Duodenal mucosa (tissue), 2 donors: ENCODE measurements around the gene SLC48A1.

Experiments
- H3K27ac ChIP-seq: one replicate; pipeline ENCODE4 v1.7.0; 2013; ENCODE audit warnings: low read depth, low read length
- H3K27me3 ChIP-seq, 2 donors: one replicate each; pipeline ENCODE4 v1.7.0; 2013; ENCODE audit warnings: low read length in 2 of 2, control low read depth in 1 of 2; ENCODE audit not compliant: insufficient read depth in 2 of 2, control insufficient read depth in 1 of 2
- H3K36me3 ChIP-seq, 2 donors: one replicate each; pipeline ENCODE4 v1.7.0; 2013; ENCODE audit warnings: low read length in 2 of 2, control low read depth in 1 of 2; ENCODE audit not compliant: insufficient read depth in 2 of 2, control insufficient read depth in 1 of 2
- H3K4me1 ChIP-seq, 2 donors: one replicate each; pipeline ENCODE4 v1.7.0; 2013; ENCODE audit warnings: low read length in 2 of 2, control low read depth in 1 of 2; ENCODE audit not compliant: insufficient read depth in 2 of 2, control insufficient read depth in 1 of 2
- H3K4me3 ChIP-seq, 2 donors: one replicate each; pipeline ENCODE4 v1.7.0; 2013; ENCODE audit warnings: low read length in 2 of 2, low read depth in 1 of 2
- H3K9ac ChIP-seq, 2 donors: one replicate each; pipeline ENCODE4 v1.7.0; 2013; ENCODE audit warnings: low read length in 2 of 2, low read depth in 1 of 2
- H3K9me3 ChIP-seq, 2 donors: one replicate each; pipeline ENCODE4 v1.7.0; 2013; ENCODE audit warnings: low read length in 2 of 2, control low read depth in 1 of 2; ENCODE audit not compliant: control insufficient read depth in 1 of 2

SLC48A1 gene

GRCh38 chr12:47744005-47744651 lies 28.9 kb upstream of the SLC48A1 start:
- H3K4me3 ChIP-seq = peak overlapping the region in 1 of 2 donors; percentile 9
- no peaks in the 10 kb centered on the region for H3K9me3 ChIP-seq
- H3K27me3 ChIP-seq = no peaks in the 10 kb centered on the region
- H3K9ac ChIP-seq = no peak overlapping the region
- H3K27ac ChIP-seq = no peak overlapping the region
- peaks cover 22 to 32% of the 10 kb centered on the region in 2 donors for H3K4me1 ChIP-seq
- H3K36me3 ChIP-seq = no peaks in the 10 kb centered on the region

- H3K9me3 ChIP-seq = no peaks in the 10 kb centered on the region
- H3K9ac ChIP-seq = no peak overlapping the region
- no peak overlapping the region for H3K27ac ChIP-seq
- H3K27me3 ChIP-seq = no peaks in the 10 kb centered on the region
- no peaks in the 10 kb centered on the region for H3K36me3 ChIP-seq
- H3K4me3 ChIP-seq = no peak overlapping the region
- peaks cover 27 to 29% of the 10 kb centered on the region in 2 donors for H3K4me1 ChIP-seq
Measured at GRCh38 chr12:47744778-47745436, 28.1 kb upstream of the SLC48A1 start.

- H3K4me3 ChIP-seq = no peak overlapping the region
- H3K4me1 ChIP-seq = peaks cover 24 to 28% of the 10 kb centered on the region in 2 donors
- H3K9ac ChIP-seq = no peak overlapping the region
- no peaks in the 10 kb centered on the region for H3K27me3 ChIP-seq
- H3K36me3 ChIP-seq = no peaks in the 10 kb centered on the region
- H3K9me3 ChIP-seq = no peaks in the 10 kb centered on the region
- H3K27ac ChIP-seq = no peak overlapping the region
Measured at GRCh38 chr12:47745485-47746041, 27.5 kb upstream of the SLC48A1 start.

GRCh38 chr12:47746073-47746472 lies 27.0 kb upstream of the SLC48A1 start:
- H3K4me1 ChIP-seq = peaks cover 19 to 25% of the 10 kb centered on the region in 2 donors
- no peak overlapping the region for H3K4me3 ChIP-seq
- H3K9me3 ChIP-seq = no peaks in the 10 kb centered on the region
- H3K36me3 ChIP-seq = no peaks in the 10 kb centered on the region
- H3K27ac ChIP-seq = no peak overlapping the region
- H3K27me3 ChIP-seq = no peaks in the 10 kb centered on the region
- no peak overlapping the region for H3K9ac ChIP-seq

GRCh38 chr12:47746523-47746922 lies 26.5 kb upstream of the SLC48A1 start:
- Histone ChIP-seq H3K9me3 (no peaks in the 10 kb centered on the region), H3K36me3 (no peaks in the 10 kb centered on the region), H3K27ac (no peak overlapping the region)

GRCh38 chr12:47747126-47747525 lies 25.9 kb upstream of the SLC48A1 start:
- no peak overlapping the region for H3K9ac ChIP-seq
- H3K4me3 ChIP-seq = no peak overlapping the region
- no peak overlapping the region for H3K27ac ChIP-seq
- peaks cover 12 to 18% of the 10 kb centered on the region in 2 donors for H3K4me1 ChIP-seq
- no peaks in the 10 kb centered on the region for H3K27me3 ChIP-seq
- no peaks in the 10 kb centered on the region for H3K36me3 ChIP-seq
- no peaks in the 10 kb centered on the region for H3K9me3 ChIP-seq

More at GRCh38 chr12:47746523-47746922, 26.5 kb upstream of the SLC48A1 start:
- Histone ChIP-seq H3K27me3 (no peaks in the 10 kb centered on the region), H3K9ac (no peak overlapping the region), H3K4me3 (no peak overlapping the region), H3K4me1 (peaks cover 15 to 20% of the 10 kb centered on the region in 2 donors)

- Histone ChIP-seq H3K4me1 (peaks cover 12 to 18% of the 10 kb centered on the region in 2 donors), H3K27ac (no peak overlapping the region), H3K9ac (no peak overlapping the region), H3K9me3 (no peaks in the 10 kb centered on the region), H3K36me3 (no peaks in the 10 kb centered on the region), H3K4me3 (no peak overlapping the region), H3K27me3 (no peaks in the 10 kb centered on the region)
Measured at GRCh38 chr12:47747596-47748506, 25.2 kb upstream of the SLC48A1 start.

- Histone ChIP-seq H3K27ac (no peak overlapping the region), H3K4me3 (no peak overlapping the region), H3K9ac (no peak overlapping the region), H3K27me3 (no peaks in the 10 kb centered on the region), H3K36me3 (no peaks in the 10 kb centered on the region), H3K4me1 (peaks cover 15 to 24% of the 10 kb centered on the region in 2 donors), H3K9me3 (no peaks in the 10 kb centered on the region)
Measured at GRCh38 chr12:47748507-47748828, 24.6 kb upstream of the SLC48A1 start.

- Histone ChIP-seq H3K4me1 (peaks cover 18 to 28% of the 10 kb centered on the region in 2 donors), H3K4me3 (no peak overlapping the region), H3K9ac (no peak overlapping the region), H3K36me3 (no peaks in the 10 kb centered on the region), H3K27ac (no peak overlapping the region), H3K9me3 (no peaks in the 10 kb centered on the region), H3K27me3 (no peaks in the 10 kb centered on the region)
Measured at GRCh38 chr12:47748899-47749298, 24.1 kb upstream of the SLC48A1 start.
